CD8-positive, alpha-beta memory T cell (primary cell): ENCODE measurements around the gene OTOGL. TPM values are rescaled to one million over a fixed set of nuclear protein-coding genes. Genes with fewer than 3 reads are reported as not detected.
"Not testable (repeated sequence)": the region's sequence is repeated elsewhere in the genome, so short reads cannot be mapped to it uniquely, and the experiment has no call there.

ENCODE experiments used
- CTCF ChIA-PET: fragments of 350-600 bp; sonication (Branson Sonifier 250); formaldehyde crosslinking; loops from one replicate; lab custom pipeline; 2021; ENCODE audit warnings: antibody characterized with exemption; lab: Charles Lee
- POLR2A ChIA-PET: fragments of 350-600 bp; sonication (Branson Sonifier 250); formaldehyde crosslinking; loops from one replicate; lab custom pipeline; 2021; ENCODE audit warnings: antibody characterized with exemption; lab: Charles Lee
- DNase-seq, 5 donors: peaks; one replicate each; pipeline versions ENCODE4 v3.0.0 to v3.0.0-alpha.2; 2020 to 2022; ENCODE audit warnings: mixed read lengths in 1 of 5
- H3K27ac ChIP-seq: one replicate; pipeline ENCODE4 v1.7.0; 2013; ENCODE audit warnings: low read depth, mild to moderate bottlenecking, low read length, moderate library complexity
- H3K27me3 ChIP-seq: 2 replicates; pipeline ENCODE4 v1.7.0; 2013; ENCODE audit warnings: low read length, mild to moderate bottlenecking; ENCODE audit not compliant: insufficient read depth, poor library complexity, severe bottlenecking
- H3K36me3 ChIP-seq: 2 replicates; pipeline ENCODE4 v1.7.0; 2013; ENCODE audit warnings: mild to moderate bottlenecking, low read length, moderate library complexity; ENCODE audit not compliant: insufficient read depth
- H3K4me1 ChIP-seq: 2 replicates; pipeline ENCODE4 v1.7.0; 2013; ENCODE audit warnings: mild to moderate bottlenecking, low read length, moderate library complexity; ENCODE audit not compliant: insufficient read depth
- H3K4me3 ChIP-seq: 2 replicates; pipeline ENCODE4 v1.7.0; 2013; ENCODE audit warnings: mild to moderate bottlenecking, low read length
- H3K9me3 ChIP-seq: 2 replicates; pipeline ENCODE4 v1.7.0; 2013; ENCODE audit warnings: mild to moderate bottlenecking, low read length
- H3K27ac Mint-ChIP-seq, 8 donors: one replicate each; pipeline ENCODE4 v1.8.0; 2020 to 2021; ENCODE audit warnings: mixed read lengths in 8 of 8, mild to moderate bottlenecking in 6 of 8, inconsistent platforms in 3 of 8, moderate library complexity in 3 of 8
- H3K27me3 Mint-ChIP-seq, 2 donors: one replicate each; pipeline ENCODE4 v1.8.0; 2020 to 2021; ENCODE audit warnings: mixed read lengths in 2 of 2, mild to moderate bottlenecking in 1 of 2, moderate library complexity in 1 of 2
- H3K36me3 Mint-ChIP-seq, 3 donors: one replicate each; pipeline ENCODE4 v1.8.0; 2020 to 2021; ENCODE audit warnings: mixed read lengths in 3 of 3, inconsistent platforms in 1 of 3, mild to moderate bottlenecking in 1 of 3
- H3K4me1 Mint-ChIP-seq, 3 donors: one replicate each; pipeline ENCODE4 v1.8.0; 2020 to 2021; ENCODE audit warnings: mixed read lengths in 3 of 3, inconsistent platforms in 1 of 3, mild to moderate bottlenecking in 1 of 3
- H3K4me3 Mint-ChIP-seq, 7 donors: one replicate each; pipeline ENCODE4 v1.8.0; 2020 to 2021; ENCODE audit warnings: mixed read lengths in 7 of 7, mild to moderate bottlenecking in 6 of 7, moderate library complexity in 4 of 7, inconsistent platforms in 2 of 7
- H3K9me3 Mint-ChIP-seq, 5 donors: one replicate each; pipeline ENCODE4 v1.8.0; 2020 to 2022; ENCODE audit warnings: mixed read lengths in 5 of 5, mild to moderate bottlenecking in 3 of 5, moderate library complexity in 2 of 5, inconsistent platforms in 1 of 5
- polyA plus RNA-seq: library from polyadenylated mRNA; unstranded; fragments of 300-500 nt; fragmentation: Illumina TruSeq; gene quantifications from one replicate; pipeline ENCODE4 v1.2.3, GENCODE V29; 2021
- total RNA-seq, 2 experiments: library from RNA; stranded (reverse); gene quantifications; one replicate each; pipeline ENCODE4 v1.2.3, GENCODE V29; 2021

OTOGL gene
- total and polyA plus RNA-seq, 3 experiments from 2014 or later = not detected

- Mint-ChIP-seq H3K36me3 (no peaks in the 10 kb centered on the region), H3K27ac (no peak overlapping the region), H3K4me1 (no peaks in the 10 kb centered on the region), H3K9me3 (no peaks in the 10 kb centered on the region), H3K4me3 (no peak overlapping the region), H3K27me3 (peaks cover 0 to 4% of the 10 kb centered on the region in 2 donors)
- DNase-seq = no peak
- CTCF ChIA-PET = no interaction called here
- Histone ChIP-seq H3K9me3 (no peaks in the 10 kb centered on the region), H3K4me3 (no peak overlapping the region), H3K36me3 (no peaks in the 10 kb centered on the region), H3K27me3 (no peaks in the 10 kb centered on the region), H3K4me1 (no peaks in the 10 kb centered on the region), H3K27ac (no peak overlapping the region)
- POLR2A ChIA-PET = no interaction called here
Observed at GRCh38 chr12:80299976-80300375, 200.6 kb downstream of the OTOGL start.

- H3K4me3 ChIP-seq, H3K4me1 Mint-ChIP-seq, H3K27ac ChIP-seq, H3K9me3 ChIP-seq, CTCF ChIA-PET, H3K4me3 Mint-ChIP-seq, H3K27me3 Mint-ChIP-seq, H3K4me1 ChIP-seq, H3K36me3 Mint-ChIP-seq, H3K27ac Mint-ChIP-seq, H3K9me3 Mint-ChIP-seq, H3K36me3 ChIP-seq, DNase-seq, H3K27me3 ChIP-seq, POLR2A ChIA-PET: not testable (repeated sequence)
Observed at GRCh38 chr12:80307436-80307835, 208.1 kb downstream of the OTOGL start.

DNA sequence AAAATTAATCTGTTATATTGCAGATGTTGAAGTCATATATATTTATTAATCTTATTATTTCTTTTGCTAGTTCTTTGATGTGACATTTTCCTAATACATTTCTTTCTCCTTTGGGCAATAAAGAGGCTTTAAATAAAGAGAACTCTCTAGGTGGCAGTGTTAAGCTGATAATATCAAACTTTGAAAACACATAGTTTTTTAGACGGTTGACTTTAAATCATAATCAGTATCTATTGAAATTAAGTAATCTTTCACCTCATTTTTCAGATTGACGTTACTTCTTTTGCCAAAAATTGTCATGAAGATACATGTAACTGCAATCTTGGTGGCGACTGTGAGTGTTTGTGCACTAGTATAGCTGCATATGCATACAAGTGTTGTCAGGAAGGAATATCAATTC is 213.9 kb downstream of the OTOGL start:
- Mint-ChIP-seq H3K9me3 (peaks cover 0 to 3% (median 0%) of the 10 kb centered on the region in 5 donors), H3K4me1 (no peaks in the 10 kb centered on the region), H3K4me3 (no peak overlapping the region), H3K36me3 (no peaks in the 10 kb centered on the region), H3K27me3 (peaks cover 0 to 2% of the 10 kb centered on the region in 2 donors), H3K27ac (no peak overlapping the region)
- no peak for DNase-seq
- H3K36me3 ChIP-seq = no peaks in the 10 kb centered on the region
- no peaks in the 10 kb centered on the region for H3K27me3 ChIP-seq
- H3K4me1 ChIP-seq = no peaks in the 10 kb centered on the region
- H3K9me3 ChIP-seq = no peaks in the 10 kb centered on the region
- no peak overlapping the region for H3K4me3 ChIP-seq
- H3K27ac ChIP-seq = no peak overlapping the region
- ChIA-PET POLR2A (no interaction called here), CTCF (no interaction called here)

GRCh38 chr12:80314741-80315140 is 215.4 kb downstream of the OTOGL start:
- no peak overlapping the region for H3K27ac ChIP-seq
- ChIA-PET CTCF (no interaction called here), POLR2A (no interaction called here)
- Mint-ChIP-seq H3K27ac (peak overlapping the region in 1 of 8 donors; percentile 21), H3K9me3 (peaks cover 0 to 3% (median 0%) of the 10 kb centered on the region in 5 donors), H3K4me1 (no peaks in the 10 kb centered on the region), H3K36me3 (no peaks in the 10 kb centered on the region), H3K4me3 (no peak overlapping the region), H3K27me3 (peaks cover 0 to 2% of the 10 kb centered on the region in 2 donors)
- H3K9me3 ChIP-seq = no peaks in the 10 kb centered on the region
- no peak overlapping the region for H3K4me3 ChIP-seq
- H3K36me3 ChIP-seq = no peaks in the 10 kb centered on the region
- no peaks in the 10 kb centered on the region for H3K4me1 ChIP-seq
- no peaks in the 10 kb centered on the region for H3K27me3 ChIP-seq
- no peak for DNase-seq

GRCh38 chr12:80316222-80316621 is 216.9 kb downstream of the OTOGL start:
- CTCF ChIA-PET = no interaction called here
- Mint-ChIP-seq H3K4me3 (no peak overlapping the region), H3K36me3 (no peaks in the 10 kb centered on the region), H3K27ac (no peak overlapping the region), H3K4me1 (no peaks in the 10 kb centered on the region), H3K9me3 (peaks cover 0 to 3% (median 0%) of the 10 kb centered on the region in 5 donors), H3K27me3 (peaks cover 0 to 2% of the 10 kb centered on the region in 2 donors)
- H3K27ac ChIP-seq = no peak overlapping the region
- H3K4me3 ChIP-seq = no peak overlapping the region
- POLR2A ChIA-PET = no interaction called here
- DNase-seq = no peak
- no peaks in the 10 kb centered on the region for H3K27me3 ChIP-seq
- H3K9me3 ChIP-seq = no peaks in the 10 kb centered on the region
- no peaks in the 10 kb centered on the region for H3K4me1 ChIP-seq
- H3K36me3 ChIP-seq = no peaks in the 10 kb centered on the region

- CTCF ChIA-PET = no interaction called here
- no peak for DNase-seq
- Mint-ChIP-seq H3K27me3 (peaks cover 0 to 2% of the 10 kb centered on the region in 2 donors), H3K27ac (no peak overlapping the region), H3K4me1 (no peaks in the 10 kb centered on the region), H3K36me3 (no peaks in the 10 kb centered on the region), H3K4me3 (no peak overlapping the region), H3K9me3 (peaks cover 0 to 3% (median 0%) of the 10 kb centered on the region in 5 donors)
- Histone ChIP-seq H3K36me3 (no peaks in the 10 kb centered on the region), H3K27ac (no peak overlapping the region), H3K4me3 (no peak overlapping the region), H3K9me3 (no peaks in the 10 kb centered on the region), H3K27me3 (no peaks in the 10 kb centered on the region), H3K4me1 (no peaks in the 10 kb centered on the region)
- POLR2A ChIA-PET = no interaction called here
Observed at GRCh38 chr12:80317307-80317706, 218.0 kb downstream of the OTOGL start.

GRCh38 chr12:80317899-80318298 is 218.6 kb downstream of the OTOGL start:
- no peaks in the 10 kb centered on the region for H3K36me3 Mint-ChIP-seq
- CTCF ChIA-PET = no interaction called here
- H3K4me1 ChIP-seq = no peaks in the 10 kb centered on the region
- no peaks in the 10 kb centered on the region for H3K27me3 ChIP-seq
- H3K36me3 ChIP-seq = no peaks in the 10 kb centered on the region
- POLR2A ChIA-PET = no interaction called here
- H3K4me1 Mint-ChIP-seq = no peaks in the 10 kb centered on the region
- no peak overlapping the region for H3K27ac ChIP-seq
- no peaks in the 10 kb centered on the region for H3K9me3 ChIP-seq
- no peak overlapping the region for H3K4me3 ChIP-seq
- H3K27ac Mint-ChIP-seq = no peak overlapping the region
- peaks cover 0 to 3% (median 0%) of the 10 kb centered on the region in 5 donors for H3K9me3 Mint-ChIP-seq
- DNase-seq = no peak
- peaks cover 0 to 2% of the 10 kb centered on the region in 2 donors for H3K27me3 Mint-ChIP-seq
- no peak overlapping the region for H3K4me3 Mint-ChIP-seq

- CTCF ChIA-PET = no interaction called here
- Histone ChIP-seq H3K4me1 (no peaks in the 10 kb centered on the region), H3K36me3 (no peaks in the 10 kb centered on the region), H3K27me3 (no peaks in the 10 kb centered on the region), H3K27ac (no peak overlapping the region), H3K9me3 (no peaks in the 10 kb centered on the region), H3K4me3 (no peak overlapping the region)
- no peaks in the 10 kb centered on the region for H3K36me3 Mint-ChIP-seq
- peaks cover 0 to 1% of the 10 kb centered on the region in 2 donors for H3K27me3 Mint-ChIP-seq
- no peaks in the 10 kb centered on the region for H3K4me1 Mint-ChIP-seq
- no peak overlapping the region for H3K27ac Mint-ChIP-seq
- POLR2A ChIA-PET = no interaction called here
- peaks cover 0 to 3% (median 0%) of the 10 kb centered on the region in 5 donors for H3K9me3 Mint-ChIP-seq
- H3K4me3 Mint-ChIP-seq = no peak overlapping the region
- no peak for DNase-seq
Observed at GRCh38 chr12:80320121-80320678, 220.9 kb downstream of the OTOGL start.
